HG03342 (cell line): ENCODE measurements around the gene ACBD5.
"Not testable (repeated sequence)": the region's sequence is repeated elsewhere in the genome, so short reads cannot be mapped to it uniquely, and the experiment has no call there.

Experiments used
- ATAC-seq: cut with Tn5 transposase; IDR thresholded peaks from one replicate; pipeline ENCODE4 v1.9.1; 2021; ENCODE audit warnings: mild to moderate bottlenecking, moderate library complexity; ENCODE audit not compliant: unreplicated experiment

The ACBD5 gene

DNA sequence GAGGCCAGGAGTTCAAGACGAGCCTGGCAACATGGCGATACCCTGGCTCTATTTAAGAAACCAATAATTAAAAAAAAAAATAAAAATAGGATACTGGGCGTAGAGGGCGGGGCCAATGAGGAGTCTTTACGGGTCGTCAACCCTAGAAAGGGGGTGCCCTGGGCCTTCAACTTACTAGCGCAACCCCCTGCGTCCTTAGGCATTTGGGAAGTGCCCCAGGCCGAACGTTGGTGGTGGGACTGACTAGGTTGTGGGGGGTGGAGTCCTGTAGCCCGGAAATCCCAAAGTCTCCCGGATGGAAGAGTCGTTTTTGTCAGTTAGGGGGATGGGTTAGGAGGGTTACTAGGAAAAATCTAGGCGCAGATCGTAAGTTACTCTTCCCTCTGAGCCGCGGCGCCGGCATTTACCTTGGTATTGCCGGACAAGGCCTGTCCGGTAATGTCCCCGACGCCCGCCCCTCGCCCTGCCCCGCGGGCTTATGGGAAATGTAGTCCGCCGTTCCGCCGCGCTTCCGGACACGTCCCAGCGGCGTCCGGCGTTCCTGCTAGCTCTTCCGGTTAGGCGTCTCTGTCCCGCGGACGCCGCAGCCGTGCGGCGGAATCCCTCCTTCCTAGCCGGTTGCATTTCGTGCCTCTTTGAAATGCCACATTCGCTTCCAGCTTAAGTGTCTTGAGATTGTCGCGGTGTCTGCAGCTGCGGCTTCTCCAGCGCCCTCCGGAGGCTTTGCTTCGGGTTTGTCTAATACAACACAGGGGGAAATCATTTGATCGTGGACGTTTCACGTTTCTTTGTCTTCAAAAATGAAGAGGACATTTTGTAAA is 1.3 kb upstream of the ACBD5 start:
- peak; percentile 60 for ATAC-seq

DNA sequence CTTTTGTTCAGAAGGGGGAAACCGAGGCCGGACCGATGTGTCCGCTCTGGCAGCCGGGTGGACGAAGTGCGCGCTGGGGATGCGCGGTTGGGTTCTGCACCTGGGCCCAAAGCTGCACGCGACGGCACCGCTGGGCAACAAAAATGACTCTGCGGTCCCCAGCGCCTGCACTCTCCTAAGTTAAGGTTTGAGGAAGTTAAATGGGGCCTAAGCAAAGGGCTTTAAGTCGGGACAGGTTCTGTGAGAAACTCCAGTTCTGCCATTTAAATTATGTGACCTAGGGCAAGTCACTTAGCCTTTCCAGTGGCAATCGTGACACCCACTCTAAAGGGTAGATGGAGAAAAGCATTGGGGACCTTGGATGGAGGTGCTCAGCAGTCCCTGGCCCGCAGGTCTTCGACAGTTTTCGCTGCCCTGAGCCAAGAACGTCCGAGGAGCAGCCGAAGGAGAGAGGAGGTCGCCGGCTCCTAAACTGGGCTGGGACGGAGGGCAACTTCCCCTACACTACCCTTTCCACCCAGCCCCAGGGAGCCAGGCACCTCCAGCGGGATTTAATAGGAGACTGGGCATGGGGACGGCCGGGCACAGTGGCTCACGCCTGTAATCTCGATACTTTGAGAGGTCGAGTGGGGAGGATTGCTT is 534 bp upstream of the ACBD5 start:
- peak; percentile 15 for ATAC-seq

DNA sequence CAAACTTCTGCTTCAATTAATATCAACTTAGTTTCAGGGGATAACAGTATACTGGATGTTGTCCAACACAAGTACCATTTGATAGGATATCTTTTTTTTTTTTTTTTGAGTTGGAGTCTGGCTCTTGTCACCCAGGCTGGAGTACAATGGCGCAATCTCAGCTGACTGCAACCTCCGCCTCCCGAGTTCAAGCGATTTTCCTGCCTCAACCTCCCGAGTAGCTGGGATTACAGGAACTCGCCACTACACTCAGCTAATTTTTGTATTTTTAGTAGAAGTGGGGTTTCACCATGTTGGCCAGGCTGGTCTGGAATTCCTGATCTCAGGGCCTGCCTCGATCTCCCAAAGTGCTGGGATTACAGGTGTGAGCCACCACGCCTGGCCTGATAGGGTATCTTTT is 3.1 kb downstream of the ACBD5 start:
- ATAC-seq: not testable (repeated sequence)

DNA sequence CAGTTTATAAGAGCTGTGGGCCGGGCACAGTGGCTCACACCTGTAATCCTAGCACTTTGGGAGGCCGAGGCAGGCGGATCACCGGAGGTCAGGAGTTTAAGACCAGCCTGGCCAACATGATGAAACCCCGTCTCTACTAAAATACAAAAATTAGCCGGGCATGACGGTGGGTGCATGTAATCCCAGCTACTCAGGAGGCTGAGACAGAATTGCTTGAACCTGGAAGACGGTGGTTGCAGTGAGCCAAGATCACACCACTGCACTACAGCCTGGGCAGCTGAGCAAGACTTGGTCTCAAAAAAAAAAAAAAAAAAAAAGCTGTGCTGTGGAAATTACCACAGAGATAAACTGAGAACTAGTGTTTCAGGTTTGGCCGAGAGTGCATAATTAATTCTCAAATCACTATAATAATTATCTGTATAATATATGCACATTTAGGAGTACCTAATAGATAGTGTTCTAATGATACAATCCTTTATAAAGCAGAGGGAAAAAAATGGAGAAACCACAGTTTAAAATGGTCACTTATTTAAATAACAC is 3.9 kb downstream of the ACBD5 start:
- not testable (repeated sequence) for ATAC-seq

DNA sequence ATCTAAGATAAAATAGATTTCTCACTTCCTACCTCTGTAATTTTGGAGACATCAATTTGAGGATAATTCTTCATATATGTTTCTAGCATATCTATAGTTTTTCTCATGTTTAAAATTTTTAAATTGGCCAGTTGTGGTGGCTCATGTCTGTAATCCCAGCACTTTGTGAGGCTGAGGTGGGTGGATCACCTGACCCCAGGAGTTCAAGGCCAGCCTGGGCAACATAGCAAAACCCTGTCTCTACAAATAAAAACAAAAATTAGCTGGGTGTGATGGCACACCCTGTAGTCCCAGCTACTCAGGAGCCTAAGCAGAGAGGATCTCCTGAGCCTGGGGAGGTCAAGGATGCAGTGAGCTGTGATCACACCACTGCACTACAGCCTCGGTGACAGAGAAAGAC is 4.9 kb downstream of the ACBD5 start:
- no peak for ATAC-seq

DNA sequence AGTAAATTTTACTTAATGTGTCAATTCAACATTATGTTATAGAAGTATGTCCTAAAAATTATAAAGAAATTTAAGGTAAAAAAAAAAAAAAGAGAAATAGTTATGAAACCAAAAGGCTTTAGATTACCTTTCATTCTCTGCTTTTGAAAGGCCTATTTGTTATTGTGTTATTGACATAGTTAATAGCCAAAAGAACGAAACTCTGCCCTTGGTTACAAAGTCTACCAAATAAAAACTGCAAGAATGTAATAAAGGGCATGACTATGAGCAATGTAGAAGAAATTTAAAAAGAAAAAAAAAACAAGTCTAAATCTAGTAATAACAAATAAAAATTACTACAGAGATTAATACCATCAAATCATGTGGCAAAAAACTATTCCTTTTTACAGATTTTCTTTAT is 10.6 kb downstream of the ACBD5 start:
- ATAC-seq: no peak

DNA sequence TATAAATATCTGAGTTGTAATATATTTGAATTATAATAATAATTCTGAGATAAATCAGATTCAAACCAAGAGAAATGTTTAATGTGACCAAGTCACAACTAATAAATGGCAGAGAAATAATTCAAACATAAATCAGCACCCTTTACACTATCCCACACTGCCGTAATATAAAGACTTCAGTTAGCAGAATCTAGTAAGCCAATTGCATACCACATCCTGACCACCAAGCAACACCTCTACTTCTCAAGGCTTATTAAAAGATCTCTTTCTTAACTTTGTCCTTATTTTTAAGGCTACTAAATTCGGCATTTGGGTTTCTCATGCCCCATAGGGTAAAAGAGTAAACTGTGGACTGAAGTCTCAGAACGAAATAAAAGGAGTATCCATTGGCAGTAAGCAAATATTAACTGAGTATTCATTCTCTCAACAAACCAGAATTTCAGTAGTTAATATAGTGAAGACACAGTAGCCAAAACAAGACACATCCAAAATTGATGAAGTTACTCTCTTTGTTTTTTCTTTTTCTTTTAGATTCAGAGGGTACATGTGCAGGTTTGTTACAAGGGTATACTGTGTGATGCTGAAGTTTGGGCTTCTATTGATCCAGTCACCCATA is 14.8 kb downstream of the ACBD5 start:
- no peak for ATAC-seq

DNA sequence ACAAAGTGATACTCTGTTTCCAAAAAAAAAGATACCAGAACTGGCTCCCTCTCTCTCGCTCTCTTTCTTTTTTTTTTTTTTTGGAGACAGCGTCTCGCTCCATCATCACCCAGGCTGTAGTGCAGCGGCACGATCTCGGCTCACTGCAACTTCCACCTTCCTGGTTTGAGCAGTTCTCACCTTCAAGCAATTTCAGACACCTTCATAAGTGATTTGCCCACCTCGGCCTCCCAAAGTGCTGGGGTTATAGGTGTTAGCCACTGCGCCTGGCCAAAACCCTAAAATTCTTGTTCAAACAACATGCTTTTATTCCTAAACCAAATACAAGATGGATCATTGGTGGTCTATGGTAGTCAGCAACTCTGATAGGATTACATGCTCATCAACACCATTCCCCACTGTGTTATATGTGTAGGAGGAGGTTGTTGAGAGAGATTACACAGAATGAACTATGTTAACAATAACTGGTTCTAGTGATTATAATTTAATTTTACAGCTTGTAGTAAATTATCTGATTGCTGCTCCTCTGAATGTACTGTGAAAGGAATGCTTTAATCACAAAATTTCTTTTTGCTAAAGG is 15.5 kb downstream of the ACBD5 start:
- ATAC-seq: no peak

DNA sequence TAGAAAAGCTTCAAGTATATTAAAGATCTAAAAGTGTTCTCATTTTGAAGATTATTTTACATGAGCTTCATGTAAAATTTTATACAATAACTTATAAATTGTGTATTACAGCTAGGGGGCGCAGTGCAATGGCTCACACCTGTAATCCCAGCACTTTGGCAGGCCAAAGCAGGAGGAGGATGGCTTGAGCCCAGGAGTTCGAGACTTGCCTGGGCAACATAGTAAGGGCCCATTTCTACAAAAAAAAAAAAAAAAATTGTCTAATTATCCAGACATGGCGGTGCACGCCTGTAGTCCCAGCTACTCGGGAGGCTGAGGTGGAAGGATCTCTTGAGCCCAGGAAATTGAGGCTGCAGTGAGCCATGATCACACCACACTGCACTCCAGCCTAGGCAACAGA is 16.6 kb downstream of the ACBD5 start:
- ATAC-seq: no peak

DNA sequence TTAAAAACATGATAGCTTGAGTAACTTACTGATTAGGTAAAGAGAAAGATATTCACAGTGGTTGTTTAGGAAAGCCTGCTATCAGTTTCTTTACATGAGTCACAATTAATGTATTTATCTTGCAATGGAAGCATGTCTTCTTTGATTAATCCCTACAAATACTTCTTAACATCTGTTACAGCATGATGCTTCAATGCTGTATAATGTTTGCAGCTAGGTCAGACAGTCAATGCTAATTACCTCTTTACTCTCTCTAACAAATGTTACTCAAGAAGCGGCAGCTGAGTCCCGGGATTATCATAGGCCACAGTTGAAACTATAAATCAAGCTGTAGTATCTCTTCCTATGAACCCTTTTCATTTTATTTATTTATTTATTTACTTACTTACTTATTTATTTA is 33.2 kb downstream of the ACBD5 start:
- no peak for ATAC-seq

DNA sequence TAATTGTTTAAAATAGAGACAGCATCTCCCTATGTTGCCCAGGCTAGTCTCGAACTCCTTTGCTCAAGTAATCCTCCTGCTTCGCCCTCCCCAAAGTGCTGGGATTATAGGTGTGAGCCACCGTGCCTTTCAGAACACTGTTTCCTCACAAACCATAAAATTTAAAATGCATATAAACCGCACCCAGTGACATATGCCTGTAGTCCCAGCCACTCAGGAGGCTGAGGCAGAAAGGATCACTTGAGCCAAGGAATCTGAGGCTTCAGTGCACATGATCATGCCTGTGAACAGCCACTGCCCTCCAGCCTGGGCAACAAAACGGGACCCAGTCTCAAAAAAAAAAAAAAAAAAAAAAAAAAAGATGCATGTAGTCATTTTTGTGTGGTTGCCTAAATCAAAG is 36.8 kb downstream of the ACBD5 start:
- no peak for ATAC-seq

DNA sequence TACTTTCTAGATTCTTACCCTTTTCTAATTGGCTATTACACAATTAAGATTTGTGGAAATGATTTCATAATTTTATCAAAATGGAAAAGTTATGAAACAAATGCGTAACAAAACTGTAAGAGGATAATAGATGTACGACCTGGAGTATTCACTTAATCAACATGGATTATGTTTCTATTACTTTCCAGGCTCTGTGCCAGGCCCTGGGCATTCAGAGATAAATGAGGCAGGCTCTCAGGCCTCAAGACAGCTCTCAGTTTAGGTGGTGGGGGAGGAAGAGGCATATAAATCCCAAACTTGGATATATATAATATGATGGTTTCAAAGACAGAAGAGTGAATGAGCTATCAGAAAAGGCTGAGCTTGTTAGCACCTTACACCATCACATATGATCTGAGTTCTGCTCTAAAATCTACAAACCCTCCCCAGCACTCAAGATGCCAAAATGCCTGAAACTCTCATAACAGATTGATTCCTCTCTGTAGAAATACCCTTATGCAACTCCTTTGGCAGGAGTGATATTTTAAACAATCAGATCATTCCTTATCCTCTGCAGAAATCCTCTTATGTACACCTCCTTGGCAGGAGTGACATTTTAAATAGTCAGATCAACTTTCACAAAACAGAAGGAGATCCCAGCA is 42.5 kb downstream of the ACBD5 start:
- ATAC-seq: no peak

DNA sequence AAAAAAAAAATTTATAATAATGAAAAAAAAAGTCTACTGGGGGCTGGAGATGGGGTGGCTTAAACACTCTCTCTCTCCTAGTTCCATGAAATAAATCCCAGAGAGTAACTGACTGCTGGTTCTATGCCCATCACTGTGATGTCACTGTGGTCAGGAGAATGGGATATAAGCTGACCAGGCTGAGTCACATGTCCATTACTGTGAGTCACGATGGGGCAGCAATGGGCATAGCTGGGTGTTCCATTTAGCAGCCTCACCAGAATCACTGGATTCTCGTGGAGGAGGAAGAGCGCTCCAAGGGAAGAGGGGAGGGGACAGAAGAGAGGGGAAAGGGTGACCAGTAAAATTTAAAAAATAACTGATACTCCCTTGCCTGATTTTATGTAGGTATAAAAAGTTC is 48.3 kb downstream of the ACBD5 start:
- no peak for ATAC-seq

DNA sequence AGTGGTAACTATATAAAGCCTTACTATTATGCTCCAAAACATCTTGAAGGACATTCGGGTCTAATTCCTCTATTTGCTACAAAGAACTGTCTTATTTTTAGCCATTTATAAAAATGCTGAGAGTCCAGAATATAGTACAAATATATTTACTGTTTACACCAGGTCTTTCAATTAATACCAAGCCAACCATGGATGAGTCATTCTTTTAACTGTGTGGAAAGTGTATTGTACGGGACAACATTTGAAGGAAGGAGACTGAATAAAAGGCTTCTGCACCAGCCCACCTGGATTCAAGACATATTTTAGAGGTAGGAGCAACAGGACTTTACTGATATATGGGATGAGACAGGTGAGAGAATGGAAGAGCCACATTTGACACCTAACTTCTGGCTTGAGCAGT is 50.1 kb downstream of the ACBD5 start:
- ATAC-seq: no peak

DNA sequence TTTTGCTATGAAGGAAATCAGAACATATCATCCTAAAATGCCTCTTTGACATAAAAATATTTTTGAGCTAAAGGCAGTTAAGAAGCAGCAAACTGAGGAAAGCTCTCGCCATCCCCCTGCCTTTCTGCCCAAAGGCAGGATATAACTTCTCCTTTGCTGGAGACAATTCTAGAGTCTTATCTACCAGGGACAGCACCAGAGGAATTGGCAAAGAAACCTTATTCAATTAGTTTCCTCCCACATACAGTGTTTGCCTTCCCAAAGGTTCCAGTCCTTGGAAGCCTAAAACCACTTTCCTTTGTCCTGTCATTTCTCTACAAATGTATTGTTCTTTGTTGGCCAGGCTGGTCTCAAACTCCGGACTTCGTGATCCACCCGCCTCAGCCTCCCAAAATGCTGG is 51.7 kb downstream of the ACBD5 start:
- no peak for ATAC-seq

DNA sequence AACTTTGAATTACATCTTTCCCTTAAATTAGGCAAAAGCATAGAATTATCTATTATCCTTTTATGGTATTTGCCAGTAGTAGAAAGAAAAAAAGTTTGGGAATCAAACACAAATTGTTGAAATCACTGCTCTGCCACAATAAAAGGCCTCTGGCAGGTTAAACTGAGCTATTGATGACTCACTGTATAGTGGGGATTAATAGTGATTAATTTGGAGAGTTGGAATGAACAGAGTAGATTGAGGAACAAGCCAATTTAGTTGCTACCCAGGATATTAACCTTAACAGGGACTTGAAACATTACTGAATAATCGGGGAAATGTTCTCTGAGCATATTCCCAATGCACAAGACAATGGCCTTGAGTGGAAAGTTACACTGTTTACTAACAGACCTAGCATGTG is 52.3 kb downstream of the ACBD5 start:
- ATAC-seq: no peak

DNA sequence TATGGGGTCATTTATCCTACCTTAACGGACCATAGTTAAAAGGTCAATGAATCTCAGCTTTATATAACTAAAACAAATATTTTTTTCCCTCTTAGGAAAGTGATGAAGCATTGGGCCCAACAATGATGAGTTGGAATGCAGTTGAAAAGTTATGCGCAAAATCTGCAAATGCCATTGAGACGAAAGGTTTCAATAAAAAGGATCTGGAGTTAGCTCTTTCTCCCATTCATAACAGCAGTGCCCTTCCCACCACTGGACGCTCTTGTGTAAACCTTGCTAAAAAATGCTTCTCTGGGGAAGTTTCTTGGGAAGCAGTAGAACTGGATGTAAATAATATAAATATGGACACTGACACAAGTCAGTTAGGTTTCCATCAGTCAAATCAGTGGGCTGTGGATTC is 70.7 kb downstream of the ACBD5 start:
- no peak for ATAC-seq

DNA sequence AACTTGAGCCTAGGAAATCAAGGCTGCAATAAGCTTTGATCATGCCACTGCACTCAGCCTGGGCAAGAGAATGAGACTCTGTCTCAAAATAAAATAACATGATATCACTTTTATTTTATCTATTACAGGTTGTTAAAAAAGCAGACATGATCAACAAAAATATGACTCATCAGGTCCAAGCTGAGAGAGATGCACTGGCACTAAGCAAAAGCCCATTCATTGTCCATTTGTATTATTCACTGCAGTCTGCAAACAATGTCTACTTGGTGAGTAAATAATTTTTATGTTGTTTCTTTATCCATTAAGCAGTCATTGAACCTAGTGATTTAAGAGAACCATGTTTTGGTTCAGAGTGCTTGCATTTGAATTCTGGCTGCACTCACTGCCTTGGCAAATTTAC is 82.2 kb downstream of the ACBD5 start:
- ATAC-seq: no peak

DNA sequence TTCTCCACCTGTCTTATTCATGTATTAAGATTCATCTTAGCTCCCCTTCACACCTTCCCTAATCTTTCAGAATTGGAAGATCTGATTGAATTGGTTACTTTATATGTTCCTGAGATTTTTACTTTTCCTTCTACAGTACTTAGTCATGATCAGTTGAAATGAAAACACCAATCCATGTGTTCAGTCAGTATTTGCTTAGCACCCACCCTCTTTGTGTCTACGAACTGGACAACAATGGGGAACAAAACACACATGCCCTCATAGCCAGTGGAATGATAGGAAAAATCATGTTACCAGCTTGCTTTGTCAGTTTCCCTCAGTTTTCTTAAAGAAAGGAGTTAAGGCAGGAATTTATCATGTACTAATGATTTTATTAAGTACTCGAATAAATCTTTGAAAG is 83.4 kb downstream of the ACBD5 start:
- no peak for ATAC-seq

DNA sequence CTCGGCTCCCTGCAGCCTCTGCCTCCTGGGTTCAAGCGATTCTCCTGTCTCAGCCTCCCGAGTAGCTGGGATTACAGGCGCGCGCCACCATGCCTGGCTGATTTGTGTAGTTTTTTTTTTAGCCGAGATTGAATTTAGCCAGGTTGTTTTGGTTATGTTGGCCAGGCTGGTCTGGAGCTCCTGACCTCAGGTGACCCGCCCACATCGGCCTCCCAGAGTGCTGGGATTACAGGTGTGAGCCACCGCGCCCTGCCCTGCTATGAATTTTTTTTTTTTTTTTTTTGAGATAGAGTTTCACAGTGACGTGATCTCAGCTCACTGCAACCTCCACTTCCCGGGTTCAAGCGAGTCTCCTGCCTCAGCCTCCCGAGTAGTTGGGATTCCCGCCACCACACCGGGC is 84.0 kb downstream of the ACBD5 start:
- ATAC-seq: not testable (repeated sequence)
